Mammary epithelial cell (primary cell): ENCODE results near the gene TMEM140.

Experiments used
- EZH2 ChIP-seq: IDR thresholded peaks from 2 replicates; pipeline ENCODE4 v1.6.1; 2012; ENCODE audit warnings: low read length, inconsistent platforms, borderline replicate concordance
- TF ChIP-seq, protein P1 (sequence below), 2 donors: IDR thresholded peaks in 1 of 2; conservative IDR thresholded peaks in 1 of 2; 2 replicates each; pipeline ENCODE4 v1.5.1; 2011 to 2012; ENCODE audit warnings: inconsistent platforms in 2 of 2, low read length in 2 of 2, mild to moderate bottlenecking in 2 of 2, control low read depth in 1 of 2, low read depth in 1 of 2; ENCODE audit not compliant: insufficient read depth in 1 of 2; ENCODE audit errors: extremely low read depth in 1 of 2

DNA sequence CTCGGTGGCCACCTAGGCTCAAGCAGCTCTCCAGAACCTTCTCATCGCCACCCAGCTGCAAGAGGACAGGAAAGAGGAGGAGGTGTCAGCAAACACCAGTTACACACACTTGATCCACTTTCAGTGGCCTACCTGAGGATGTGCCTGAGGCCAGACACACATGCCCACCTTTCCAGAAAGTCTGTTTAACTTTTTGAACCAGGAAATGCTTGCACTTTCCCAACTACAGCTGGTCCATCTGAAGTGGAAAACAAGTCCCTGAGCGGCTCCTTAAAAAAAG lies 38.3 kb downstream of the TMEM140 start:
- TF ChIP-seq, protein P1, sequence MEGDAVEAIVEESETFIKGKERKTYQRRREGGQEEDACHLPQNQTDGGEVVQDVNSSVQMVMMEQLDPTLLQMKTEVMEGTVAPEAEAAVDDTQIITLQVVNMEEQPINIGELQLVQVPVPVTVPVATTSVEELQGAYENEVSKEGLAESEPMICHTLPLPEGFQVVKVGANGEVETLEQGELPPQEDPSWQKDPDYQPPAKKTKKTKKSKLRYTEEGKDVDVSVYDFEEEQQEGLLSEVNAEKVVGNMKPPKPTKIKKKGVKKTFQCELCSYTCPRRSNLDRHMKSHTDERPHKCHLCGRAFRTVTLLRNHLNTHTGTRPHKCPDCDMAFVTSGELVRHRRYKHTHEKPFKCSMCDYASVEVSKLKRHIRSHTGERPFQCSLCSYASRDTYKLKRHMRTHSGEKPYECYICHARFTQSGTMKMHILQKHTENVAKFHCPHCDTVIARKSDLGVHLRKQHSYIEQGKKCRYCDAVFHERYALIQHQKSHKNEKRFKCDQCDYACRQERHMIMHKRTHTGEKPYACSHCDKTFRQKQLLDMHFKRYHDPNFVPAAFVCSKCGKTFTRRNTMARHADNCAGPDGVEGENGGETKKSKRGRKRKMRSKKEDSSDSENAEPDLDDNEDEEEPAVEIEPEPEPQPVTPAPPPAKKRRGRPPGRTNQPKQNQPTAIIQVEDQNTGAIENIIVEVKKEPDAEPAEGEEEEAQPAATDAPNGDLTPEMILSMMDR (conservative IDR thresholded peaks at IDR 0.05 in 1 of 2, IDR thresholded peaks at IDR 0.05 in 1 of 2; ENCODE audit: extremely low read depth in 1 of 2, insufficient read depth in 1 of 2, low read depth in 1 of 2, low read length in 2 of 2) = no peak
- TF ChIP-seq EZH2 = no peak
